HG03469 (cell line): ENCODE results near the gene CHST9.
"Not testable (repeated sequence)": the region's sequence is repeated elsewhere in the genome, so short reads cannot be mapped to it uniquely, and the experiment has no call there.

Experiments
- ATAC-seq: cut with Tn5 transposase; IDR thresholded peaks from one replicate; pipeline ENCODE4 v1.9.1; 2021; ENCODE audit warnings: mild to moderate bottlenecking, moderate library complexity, moderate number of reproducible peaks; ENCODE audit not compliant: unreplicated experiment

The CHST9 gene

GRCh38 chr18:27009293-27009692 lies 175.8 kb downstream of the CHST9 start:
- ATAC-seq = no peak

GRCh38 chr18:27008575-27008974 lies 176.5 kb downstream of the CHST9 start:
- ATAC-seq = no peak

- no peak for ATAC-seq
These were observed 177.2 kb downstream of the CHST9 start for GRCh38 chr18:27007880-27008279.

GRCh38 chr18:27005589-27005988 lies 179.5 kb downstream of the CHST9 start:
- peak; percentile 54 for ATAC-seq

GRCh38 chr18:27004056-27004829 lies 180.9 kb downstream of the CHST9 start:
- no peak for ATAC-seq

- ATAC-seq = no peak
These were observed 185.3 kb downstream of the CHST9 start for GRCh38 chr18:26999797-27000196.

- no peak for ATAC-seq
These were observed 191.5 kb downstream of the CHST9 start for GRCh38 chr18:26993568-26993967.

GRCh38 chr18:26992926-26993325 lies 192.2 kb downstream of the CHST9 start:
- peak; percentile 49 for ATAC-seq

- no peak for ATAC-seq
These were observed 195.3 kb downstream of the CHST9 start for GRCh38 chr18:26989842-26990241.

GRCh38 chr18:26981360-26982082 lies 203.6 kb downstream of the CHST9 start:
- no peak for ATAC-seq

GRCh38 chr18:26978812-26979341 lies 206.2 kb downstream of the CHST9 start:
- peak; percentile 96 for ATAC-seq

GRCh38 chr18:26977781-26978180 lies 207.3 kb downstream of the CHST9 start:
- no peak for ATAC-seq

GRCh38 chr18:26976206-26976605 lies 208.9 kb downstream of the CHST9 start:
- no peak for ATAC-seq

GRCh38 chr18:26972549-26972948 lies 212.6 kb downstream of the CHST9 start:
- not testable (repeated sequence) for ATAC-seq

GRCh38 chr18:26971409-26971808 lies 213.7 kb downstream of the CHST9 start:
- no peak for ATAC-seq

GRCh38 chr18:26970637-26971036 lies 214.5 kb downstream of the CHST9 start:
- no peak for ATAC-seq

- ATAC-seq = no peak
These were observed 219.9 kb downstream of the CHST9 start for GRCh38 chr18:26965206-26965605.

GRCh38 chr18:26963292-26963691 lies 221.8 kb downstream of the CHST9 start:
- ATAC-seq = no peak

- ATAC-seq = no peak
These were observed 223.3 kb downstream of the CHST9 start for GRCh38 chr18:26961839-26962238.

- ATAC-seq = no peak
These were observed 224.2 kb downstream of the CHST9 start for GRCh38 chr18:26960911-26961310.

- no peak for ATAC-seq
These were observed 228.2 kb downstream of the CHST9 start for GRCh38 chr18:26956863-26957262.

- ATAC-seq = no peak
These were observed 236.4 kb downstream of the CHST9 start for GRCh38 chr18:26948703-26949102.
